Duodenal mucosa (tissue), 2 donors: Measurements from ENCODE around the gene PARM1.

ENCODE experiments used
- H3K27ac ChIP-seq: one replicate; pipeline ENCODE4 v1.7.0; 2013; ENCODE audit warnings: low read depth, low read length
- H3K27me3 ChIP-seq, 2 donors: one replicate each; pipeline ENCODE4 v1.7.0; 2013; ENCODE audit warnings: low read length in 2 of 2, control low read depth in 1 of 2; ENCODE audit not compliant: insufficient read depth in 2 of 2, control insufficient read depth in 1 of 2
- H3K36me3 ChIP-seq, 2 donors: one replicate each; pipeline ENCODE4 v1.7.0; 2013; ENCODE audit warnings: low read length in 2 of 2, control low read depth in 1 of 2; ENCODE audit not compliant: insufficient read depth in 2 of 2, control insufficient read depth in 1 of 2
- H3K4me1 ChIP-seq, 2 donors: one replicate each; pipeline ENCODE4 v1.7.0; 2013; ENCODE audit warnings: low read length in 2 of 2, control low read depth in 1 of 2; ENCODE audit not compliant: insufficient read depth in 2 of 2, control insufficient read depth in 1 of 2
- H3K4me3 ChIP-seq, 2 donors: one replicate each; pipeline ENCODE4 v1.7.0; 2013; ENCODE audit warnings: low read length in 2 of 2, low read depth in 1 of 2
- H3K9ac ChIP-seq, 2 donors: one replicate each; pipeline ENCODE4 v1.7.0; 2013; ENCODE audit warnings: low read length in 2 of 2, low read depth in 1 of 2
- H3K9me3 ChIP-seq, 2 donors: one replicate each; pipeline ENCODE4 v1.7.0; 2013; ENCODE audit warnings: low read length in 2 of 2, control low read depth in 1 of 2; ENCODE audit not compliant: control insufficient read depth in 1 of 2

PARM1 gene

DNA sequence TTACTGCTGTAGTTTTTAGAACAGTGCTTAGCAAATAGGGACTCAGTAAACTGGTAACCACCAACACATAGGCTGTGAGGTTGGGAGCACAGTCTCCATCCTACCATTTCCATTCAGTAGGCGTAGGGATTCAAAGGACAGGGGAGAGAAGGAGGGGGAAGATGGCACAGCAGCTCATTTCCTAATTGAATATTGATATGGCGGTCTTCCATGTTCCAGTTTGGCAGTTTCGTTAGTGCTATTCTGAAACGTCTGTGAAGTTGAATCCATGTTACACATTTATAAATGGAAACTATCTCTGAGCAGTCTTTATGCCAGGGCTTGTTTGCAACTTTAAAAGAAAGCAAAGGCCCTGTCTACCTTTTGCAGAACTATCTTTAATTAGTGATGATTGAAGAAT, 105.5 kb downstream of the PARM1 start:
- H3K27ac ChIP-seq: no peak overlapping the region
- peaks cover 0 to 2% of the 10 kb centered on the region in 2 donors for H3K27me3 ChIP-seq
- no peak overlapping the region for H3K4me3 ChIP-seq
- no peaks in the 10 kb centered on the region for H3K9me3 ChIP-seq
- H3K9ac ChIP-seq: no peak overlapping the region
- no peaks in the 10 kb centered on the region for H3K4me1 ChIP-seq
- H3K36me3 ChIP-seq: no peaks in the 10 kb centered on the region

DNA sequence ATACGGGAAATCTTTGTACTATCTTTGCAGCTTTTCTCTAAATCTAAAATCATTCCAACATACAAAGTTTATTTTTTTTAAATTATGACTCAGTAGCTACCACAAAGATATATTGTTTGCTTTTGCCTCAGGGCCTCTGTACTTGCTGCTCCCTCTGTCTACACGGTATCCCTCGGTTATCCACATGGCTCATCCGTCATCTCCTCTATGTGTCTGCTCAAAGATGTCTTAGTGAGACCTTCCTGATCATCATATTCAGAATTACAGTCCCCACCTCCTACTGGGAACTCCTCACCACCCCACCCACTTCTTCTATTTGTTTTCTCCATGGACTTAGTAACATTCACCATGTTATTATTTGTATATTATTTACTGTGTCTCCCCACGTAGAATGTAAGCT, 107.8 kb downstream of the PARM1 start:
- H3K4me3 ChIP-seq: no peak overlapping the region
- H3K27me3 ChIP-seq: peaks cover 0 to 2% of the 10 kb centered on the region in 2 donors
- H3K27ac ChIP-seq: no peak overlapping the region
- H3K9me3 ChIP-seq: no peaks in the 10 kb centered on the region
- H3K4me1 ChIP-seq: no peaks in the 10 kb centered on the region
- no peak overlapping the region for H3K9ac ChIP-seq
- no peaks in the 10 kb centered on the region for H3K36me3 ChIP-seq

DNA sequence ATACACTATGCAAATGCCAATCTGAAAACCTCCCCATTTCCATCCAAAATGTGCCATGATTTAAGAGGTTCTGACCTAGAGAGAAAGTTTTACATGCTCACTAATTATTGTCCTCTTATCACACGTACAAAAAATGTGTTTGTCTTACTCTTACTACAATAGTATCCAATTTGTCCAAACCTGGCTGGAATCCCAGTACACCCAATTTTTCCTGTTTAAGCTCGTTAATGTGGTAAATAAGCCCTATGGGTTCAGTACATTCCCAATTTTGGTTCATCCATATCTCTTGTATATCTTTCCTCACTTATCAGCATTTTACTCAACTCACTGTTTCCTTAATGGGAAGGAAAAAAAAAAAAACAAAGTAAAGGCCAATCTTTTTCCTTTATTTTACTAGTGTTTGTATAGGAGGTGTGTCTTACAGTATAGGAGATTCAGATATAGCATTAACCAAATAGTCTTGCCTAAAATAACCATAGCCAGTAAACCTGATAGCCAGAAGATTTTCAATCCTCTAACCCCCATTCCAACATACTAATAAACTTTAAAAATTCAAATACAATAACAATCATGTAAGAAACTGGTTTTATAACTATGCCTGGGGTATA, 109.8 kb downstream of the PARM1 start:
- no peaks in the 10 kb centered on the region for H3K9me3 ChIP-seq

DNA sequence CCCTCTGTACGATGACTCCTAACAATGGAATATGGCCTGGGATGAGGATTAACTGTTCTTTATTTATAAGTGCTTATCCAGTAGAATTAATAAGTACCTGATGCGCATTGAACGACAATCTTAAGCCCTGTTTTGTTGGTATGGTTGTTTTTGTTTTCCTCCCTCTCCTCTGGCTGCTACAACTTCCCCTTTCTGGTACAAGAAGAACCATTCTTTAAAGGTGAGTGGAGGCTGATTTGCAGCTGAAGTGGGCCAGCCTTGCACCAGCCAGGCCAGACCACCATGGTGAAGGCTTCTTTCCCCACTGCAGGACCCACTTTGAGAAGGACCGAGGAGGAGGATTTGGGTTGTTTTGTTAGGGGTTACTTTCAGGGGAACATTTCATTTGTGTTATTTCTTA, 113.3 kb downstream of the PARM1 start:
- Histone ChIP-seq H3K27me3 (peaks cover 0 to 2% of the 10 kb centered on the region in 2 donors), H3K4me3 (no peak overlapping the region), H3K9me3 (no peaks in the 10 kb centered on the region), H3K36me3 (no peaks in the 10 kb centered on the region), H3K9ac (no peak overlapping the region), H3K4me1 (no peaks in the 10 kb centered on the region), H3K27ac (no peak overlapping the region)

More for the DNA sequence above, 109.8 kb downstream of the PARM1 start:
- Histone ChIP-seq H3K36me3 (no peaks in the 10 kb centered on the region), H3K27ac (no peak overlapping the region), H3K4me1 (no peaks in the 10 kb centered on the region), H3K9ac (no peak overlapping the region), H3K4me3 (no peak overlapping the region), H3K27me3 (peaks cover 0 to 2% of the 10 kb centered on the region in 2 donors)

DNA sequence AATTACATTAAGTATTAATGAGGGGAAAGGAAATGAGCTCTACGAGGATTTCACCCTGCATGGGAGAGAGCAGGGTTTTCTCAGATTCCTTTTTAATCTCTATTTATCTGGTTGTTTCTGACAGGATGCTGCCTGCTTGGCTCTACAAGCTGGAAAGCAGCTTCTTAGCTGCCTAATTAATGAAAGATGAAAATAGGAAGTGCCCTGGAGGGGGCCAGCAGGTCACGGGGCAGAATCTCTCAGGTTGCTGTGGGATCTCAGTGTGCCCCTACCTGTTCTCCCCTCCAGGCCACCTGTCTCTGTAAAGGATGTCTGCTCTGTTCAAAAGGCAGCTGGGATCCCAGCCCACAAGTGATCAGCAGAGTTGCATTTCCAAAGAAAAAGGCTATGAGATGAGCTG, 113.7 kb downstream of the PARM1 start:
- H3K9me3 ChIP-seq: no peaks in the 10 kb centered on the region
- H3K9ac ChIP-seq: no peak overlapping the region
- H3K27me3 ChIP-seq: peaks cover 0 to 3% of the 10 kb centered on the region in 2 donors
- H3K4me3 ChIP-seq: no peak overlapping the region
- no peaks in the 10 kb centered on the region for H3K4me1 ChIP-seq
- H3K27ac ChIP-seq: no peak overlapping the region
- H3K36me3 ChIP-seq: no peaks in the 10 kb centered on the region

DNA sequence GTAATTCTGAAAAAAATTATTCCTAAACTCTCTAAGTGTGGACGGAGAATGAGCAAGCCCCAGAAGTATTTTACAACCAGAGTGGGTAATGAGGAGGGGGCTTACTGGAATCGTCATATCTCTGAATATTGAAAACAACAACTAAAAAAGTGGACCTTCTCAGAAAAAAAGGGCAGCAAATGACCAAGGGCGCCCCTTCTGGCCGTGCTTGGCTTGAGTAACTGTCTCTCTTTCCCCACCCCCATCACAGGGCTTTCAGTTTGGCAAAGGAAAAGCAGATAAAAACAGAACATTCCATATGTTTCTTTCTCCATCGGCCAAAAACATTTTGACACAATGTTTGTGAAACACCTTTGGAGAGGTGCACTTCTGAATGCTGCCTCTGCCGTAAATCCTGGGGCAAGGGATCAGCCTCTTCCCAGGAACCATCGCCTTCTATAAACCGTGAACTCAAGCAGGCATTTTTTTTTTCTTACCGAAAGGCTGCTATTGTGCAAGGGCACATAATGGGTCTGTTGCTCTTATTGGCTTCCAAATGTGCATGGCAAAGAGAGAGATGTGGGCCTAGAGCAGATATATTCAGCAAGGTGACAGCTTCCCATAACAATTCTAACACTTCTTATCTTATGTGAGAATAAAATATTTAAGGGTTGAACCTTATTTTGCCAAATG, 115.4 kb downstream of the PARM1 start:
- Histone ChIP-seq H3K9me3 (no peaks in the 10 kb centered on the region), H3K36me3 (no peaks in the 10 kb centered on the region), H3K9ac (no peak overlapping the region), H3K27me3 (peaks cover 0 to 3% of the 10 kb centered on the region in 2 donors), H3K4me1 (no peaks in the 10 kb centered on the region), H3K27ac (no peak overlapping the region), H3K4me3 (no peak overlapping the region)

DNA sequence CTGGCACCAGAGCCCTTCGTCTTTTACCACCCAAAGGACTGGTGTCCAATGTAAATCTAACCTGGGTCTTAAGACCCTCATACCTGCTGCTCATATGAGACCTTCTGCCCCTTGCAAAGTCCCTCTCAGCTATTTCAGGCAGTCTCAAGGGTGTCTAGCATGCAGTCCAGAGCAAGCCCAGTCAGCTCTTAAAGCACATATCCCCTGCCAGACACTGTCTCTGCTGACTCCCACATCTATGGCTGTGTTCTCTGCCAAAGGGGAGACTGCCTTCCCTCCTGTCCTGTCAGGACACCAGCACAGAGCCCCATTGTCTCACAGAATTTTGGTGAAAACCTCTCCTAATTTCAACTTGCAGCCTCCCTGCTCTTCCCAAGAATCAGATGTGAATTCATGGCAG, 118.5 kb downstream of the PARM1 start:
- H3K9me3 ChIP-seq: no peaks in the 10 kb centered on the region
- H3K27ac ChIP-seq: no peak overlapping the region

DNA sequence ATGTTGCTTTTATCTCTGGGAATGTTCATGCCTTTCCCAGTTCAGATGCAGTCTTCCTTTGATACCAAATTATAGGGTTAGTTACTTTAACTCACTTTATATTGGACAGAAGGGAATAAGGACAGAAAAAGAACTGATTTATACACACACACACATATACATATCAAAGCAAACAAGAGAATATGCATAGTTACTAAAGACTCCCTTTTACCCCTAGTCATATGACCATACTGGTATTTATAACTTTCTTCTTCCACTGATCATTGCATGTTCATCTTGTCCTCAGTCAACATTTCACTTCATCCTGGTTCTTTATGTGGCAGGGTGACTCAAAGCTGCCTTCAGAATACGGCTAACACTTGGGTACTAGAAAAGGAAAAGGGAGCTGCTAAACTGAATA, 120.4 kb downstream of the PARM1 start:
- Histone ChIP-seq H3K27ac (no peak overlapping the region), H3K4me1 (no peaks in the 10 kb centered on the region)

More for the DNA sequence above, 118.5 kb downstream of the PARM1 start:
- peaks cover 0 to 3% of the 10 kb centered on the region in 2 donors for H3K27me3 ChIP-seq
- no peaks in the 10 kb centered on the region for H3K36me3 ChIP-seq
- H3K9ac ChIP-seq: no peak overlapping the region
- no peak overlapping the region for H3K4me3 ChIP-seq
- H3K4me1 ChIP-seq: no peaks in the 10 kb centered on the region

DNA sequence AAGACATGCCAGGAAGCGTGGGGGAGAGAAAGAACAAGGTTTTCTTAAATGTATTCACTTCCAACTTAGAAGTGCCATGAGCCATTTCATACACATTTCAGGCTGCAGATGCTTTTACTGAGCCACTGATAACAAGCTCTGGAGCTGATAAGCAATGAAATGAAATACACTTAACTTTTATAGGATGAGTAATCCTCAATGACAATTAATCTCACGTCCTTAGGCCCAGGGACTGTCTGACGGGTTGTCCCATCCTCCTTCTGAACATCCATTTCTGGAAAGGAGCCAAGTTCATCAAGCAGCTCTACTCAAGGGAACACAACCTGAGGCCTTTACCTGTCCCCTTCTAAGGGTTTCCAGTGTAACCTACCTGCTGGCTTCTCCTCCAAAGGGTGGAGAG, 121.2 kb downstream of the PARM1 start:
- Histone ChIP-seq H3K9ac (no peak overlapping the region), H3K4me1 (no peaks in the 10 kb centered on the region), H3K36me3 (no peaks in the 10 kb centered on the region), H3K4me3 (no peak overlapping the region), H3K9me3 (no peaks in the 10 kb centered on the region), H3K27me3 (peaks cover 0 to 3% of the 10 kb centered on the region in 2 donors), H3K27ac (no peak overlapping the region)

More for the DNA sequence above, 120.4 kb downstream of the PARM1 start:
- Histone ChIP-seq H3K9ac (no peak overlapping the region), H3K4me3 (no peak overlapping the region), H3K36me3 (no peaks in the 10 kb centered on the region), H3K9me3 (no peaks in the 10 kb centered on the region), H3K27me3 (peaks cover 0 to 3% of the 10 kb centered on the region in 2 donors)

DNA sequence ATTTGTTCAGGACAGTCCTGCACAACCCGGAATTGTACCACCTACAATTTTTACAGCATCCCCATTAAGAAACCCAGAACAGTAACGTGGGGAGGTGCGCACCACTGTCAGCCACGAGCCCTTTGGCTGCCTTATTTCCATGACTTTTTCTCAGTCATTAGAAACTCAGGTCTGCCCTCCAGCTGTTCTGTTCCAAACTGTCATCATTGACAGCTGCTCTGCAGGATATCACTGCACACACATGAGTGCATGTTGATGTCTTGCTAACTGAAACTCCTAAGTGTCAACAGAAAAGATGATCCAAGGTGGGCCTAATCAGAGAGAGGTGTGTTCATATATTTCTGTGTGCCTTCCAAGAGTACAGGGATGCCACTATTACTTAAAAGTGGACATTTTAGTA, 123.4 kb downstream of the PARM1 start:
- Histone ChIP-seq H3K36me3 (no peaks in the 10 kb centered on the region), H3K9ac (no peak overlapping the region), H3K9me3 (no peaks in the 10 kb centered on the region), H3K4me1 (no peaks in the 10 kb centered on the region), H3K27ac (no peak overlapping the region), H3K27me3 (peaks cover 0 to 2% of the 10 kb centered on the region in 2 donors), H3K4me3 (no peak overlapping the region)
